ENCODE results near the gene EML1.

Gene EML1

DNA sequence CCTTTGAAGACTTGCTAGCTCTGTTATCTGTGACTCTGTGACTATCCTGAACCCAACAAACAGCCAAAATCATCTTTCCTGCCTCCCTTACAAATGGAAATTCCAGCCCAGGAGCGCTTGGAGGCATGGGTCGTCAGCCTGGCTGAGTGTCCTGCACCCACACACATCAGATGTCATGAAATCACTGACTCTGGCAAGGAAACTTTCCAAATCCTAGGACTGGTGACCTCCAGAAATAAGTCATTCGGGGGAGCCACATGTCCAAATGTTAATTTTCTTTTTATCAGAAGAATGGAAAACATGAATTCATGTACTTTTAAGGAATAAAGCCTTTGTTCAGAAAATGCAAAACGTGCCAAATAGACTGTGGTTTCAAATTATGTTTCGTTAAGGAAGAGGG lies 175.7 kb downstream of the EML1 start:
- no peak for DNase-seq (ENCODE audit: low read depth)

DNA sequence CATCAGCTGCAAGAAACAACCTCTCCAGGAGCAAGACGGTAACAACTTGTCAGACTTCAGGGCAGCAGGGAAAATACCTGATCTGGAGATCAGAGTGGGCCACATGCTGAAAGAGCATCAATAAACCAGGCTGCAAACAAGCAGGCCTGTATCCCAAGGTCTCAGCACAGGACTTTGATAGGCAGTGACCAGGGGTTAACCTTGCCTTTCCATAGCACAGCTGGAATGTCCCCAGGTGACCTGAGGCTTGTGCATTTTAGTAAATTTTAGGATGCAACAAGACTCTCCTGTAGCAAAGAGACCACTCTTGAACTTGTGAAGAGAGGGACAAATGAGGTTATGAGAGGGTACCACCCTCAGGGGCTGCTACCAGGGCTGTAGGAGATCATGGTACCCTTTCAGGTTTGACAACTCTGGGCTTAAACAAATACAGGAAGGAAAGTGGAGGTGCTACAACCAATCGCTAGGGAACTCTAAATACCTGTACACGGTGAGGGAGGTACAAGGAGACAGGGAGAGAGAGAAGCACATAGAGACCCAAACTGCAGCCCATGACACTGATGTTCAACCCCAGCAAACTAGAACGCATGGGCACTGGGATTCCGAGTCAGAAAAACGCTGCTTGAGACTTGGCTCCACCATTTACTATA lies 176.6 kb downstream of the EML1 start:
- DNase-seq (ENCODE audit: low read depth): no peak

DNA sequence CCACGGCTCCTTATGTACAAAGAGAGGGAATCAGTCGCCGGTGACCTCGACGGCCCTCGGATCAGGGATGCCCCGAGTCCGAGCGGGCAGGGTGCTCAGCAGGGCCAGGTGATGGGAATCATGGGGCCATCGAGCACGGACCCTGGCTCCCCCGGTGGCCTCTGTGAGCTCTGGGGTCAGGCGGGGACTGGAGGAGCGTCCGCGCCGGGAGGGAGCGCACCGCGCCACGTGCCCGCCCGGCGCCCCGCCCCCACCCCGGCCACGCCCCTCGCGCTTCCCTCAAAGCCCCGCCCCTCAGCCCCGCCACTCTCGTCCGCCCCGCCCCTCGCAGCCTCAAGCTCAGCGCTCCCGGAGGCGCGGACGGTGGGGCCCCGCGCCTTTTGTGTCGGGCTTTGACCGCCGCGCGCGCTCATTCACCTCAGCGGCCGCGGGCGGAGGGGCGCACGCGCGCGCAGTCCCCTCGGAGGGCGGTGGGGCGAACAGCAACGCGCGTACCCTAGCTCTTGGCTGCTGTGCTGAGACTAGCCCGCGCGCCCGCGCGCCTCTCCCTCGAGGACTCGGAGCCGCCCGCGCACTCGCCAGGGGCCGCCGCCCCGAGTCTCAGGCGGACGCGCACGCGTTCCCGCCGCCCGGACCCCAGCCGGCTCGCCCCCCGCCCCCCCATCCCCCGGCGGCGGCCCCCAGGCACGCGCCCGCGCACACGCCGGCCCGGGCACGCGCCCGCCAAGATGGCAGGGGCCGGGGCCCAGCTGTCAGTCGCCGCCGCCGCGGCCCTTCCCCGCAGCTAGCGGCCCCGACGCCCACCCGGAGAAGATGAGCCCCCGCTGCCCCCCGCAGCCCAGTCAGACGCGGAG lies 178.1 kb downstream of the EML1 start:
- peak; percentile 81 for DNase-seq (ENCODE audit: low read depth)

DNA sequence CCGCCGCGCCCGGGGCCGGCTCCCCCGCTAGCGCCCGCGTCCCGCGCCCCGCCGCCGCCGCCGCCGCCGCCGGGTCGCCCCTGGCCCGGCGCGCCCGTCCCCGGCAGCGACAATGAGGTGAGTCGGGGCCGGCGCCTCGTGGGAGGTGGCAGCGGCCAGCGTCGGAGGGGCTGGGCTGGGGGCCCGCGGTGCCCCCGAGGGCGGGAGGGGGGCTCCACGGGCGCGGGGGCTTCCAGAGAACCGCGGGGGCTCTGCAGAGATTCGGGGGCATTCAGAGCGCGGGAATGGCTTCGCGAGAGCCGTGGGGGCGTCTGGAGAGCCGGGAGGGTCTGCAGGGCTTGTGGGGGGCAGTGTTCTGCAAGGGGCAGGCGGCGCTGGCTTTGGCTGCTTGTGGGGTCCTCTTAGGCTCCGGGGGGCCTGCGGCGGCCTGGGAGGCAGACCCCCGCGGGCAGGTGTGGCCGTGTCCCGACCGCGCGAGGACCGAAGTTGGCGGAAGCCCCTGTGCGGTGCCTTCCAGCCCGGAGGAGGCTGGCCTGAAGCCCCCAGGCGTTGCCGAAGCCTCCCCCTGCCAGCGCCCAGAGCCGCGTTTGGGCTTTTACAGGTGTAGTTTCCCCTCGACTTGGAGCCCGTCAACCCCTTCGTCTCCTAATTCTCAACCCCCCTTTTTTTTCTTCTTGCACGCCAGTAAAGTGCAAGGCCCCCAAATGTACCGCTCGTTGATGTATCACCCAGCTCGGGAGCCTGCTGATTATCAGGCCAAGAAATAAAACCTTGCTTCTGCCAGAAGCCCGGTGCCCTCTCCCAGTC lies 178.9 kb downstream of the EML1 start:
- no peak for DNase-seq (ENCODE audit: low read depth)

DNA sequence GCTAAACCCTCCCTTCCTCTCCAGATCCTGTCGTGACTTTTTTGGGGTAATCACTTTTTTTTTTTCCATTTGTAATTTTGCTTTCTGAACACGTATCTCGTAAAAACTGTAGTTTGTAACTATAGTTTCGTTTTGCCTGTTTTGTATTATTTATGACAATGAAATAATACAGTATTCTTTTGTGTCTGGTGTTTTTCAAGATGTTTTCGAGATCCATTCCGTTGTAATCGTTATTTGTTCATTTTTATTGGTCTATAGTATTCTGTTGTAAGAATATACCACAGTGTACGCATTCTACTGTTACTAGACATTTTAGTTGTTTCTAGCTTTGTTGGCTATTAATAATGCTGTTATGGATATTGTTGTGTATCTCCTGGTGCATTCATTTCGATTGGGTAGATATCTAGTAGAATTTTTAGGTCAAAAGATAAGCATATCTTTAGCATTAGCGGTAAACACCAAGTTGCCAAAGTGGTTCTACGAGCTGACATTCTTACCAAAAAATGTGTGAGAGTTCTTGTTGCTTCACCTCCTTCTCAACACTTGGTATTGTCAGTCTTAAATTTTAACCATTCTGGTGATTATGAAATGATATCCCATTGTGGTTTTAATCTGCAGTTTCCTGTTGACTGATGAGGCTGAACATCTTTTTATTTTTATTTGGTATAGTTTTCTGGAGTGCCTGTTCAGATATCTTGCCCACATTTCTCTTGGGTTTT lies 179.7 kb downstream of the EML1 start:
- DNase-seq (ENCODE audit: low read depth): no peak

- no peak for DNase-seq (ENCODE audit: low read depth)
These were observed 182.0 kb downstream of the EML1 start for GRCh38 chr14:99975190-99975589.

DNA sequence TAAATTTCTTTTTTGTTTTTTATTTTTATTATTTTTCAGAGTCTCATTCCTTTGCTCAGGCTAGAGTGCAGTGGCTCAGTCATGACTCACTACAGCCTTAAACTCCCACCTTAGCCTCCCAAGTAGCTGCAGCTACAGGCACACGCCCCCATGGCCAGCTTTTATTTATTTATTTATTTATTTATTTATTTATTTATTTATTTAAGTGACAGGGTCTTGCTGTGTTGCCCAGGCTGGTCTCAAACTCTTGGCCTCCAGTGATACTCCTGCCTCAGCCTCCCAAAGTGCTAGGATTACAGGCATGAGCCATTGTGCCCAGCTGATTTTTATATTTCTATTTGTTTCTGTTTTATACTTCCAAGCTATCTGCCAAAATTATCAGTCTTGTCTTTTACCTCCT lies 182.8 kb downstream of the EML1 start:
- no peak for DNase-seq (ENCODE audit: low read depth)

DNA sequence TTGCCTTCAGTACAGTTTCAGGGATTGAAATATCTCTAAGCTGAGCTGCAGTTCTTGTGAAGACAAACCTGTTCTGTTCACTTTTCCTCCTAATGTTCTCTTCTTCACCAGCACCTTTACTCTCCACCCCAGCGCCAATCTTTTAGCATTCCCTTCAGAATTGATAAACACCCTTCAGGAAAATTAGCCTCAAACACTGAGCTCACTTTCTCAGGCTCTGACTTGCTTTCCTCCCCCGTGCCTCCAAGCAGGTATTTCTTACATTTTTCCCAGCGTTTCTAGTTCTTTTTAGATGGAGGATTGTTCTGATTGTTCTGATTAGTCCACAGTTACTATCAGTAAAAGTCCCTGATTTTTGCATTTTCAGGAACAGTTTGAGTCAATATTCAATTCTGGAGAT lies 183.5 kb downstream of the EML1 start:
- no peak for DNase-seq (ENCODE audit: low read depth)

GRCh38 chr14:99980299-99980698 lies 187.1 kb downstream of the EML1 start:
- no peak for DNase-seq (ENCODE audit: low read depth)

GRCh38 chr14:99981806-99982205 lies 188.6 kb downstream of the EML1 start:
- no peak for DNase-seq (ENCODE audit: low read depth)

DNA sequence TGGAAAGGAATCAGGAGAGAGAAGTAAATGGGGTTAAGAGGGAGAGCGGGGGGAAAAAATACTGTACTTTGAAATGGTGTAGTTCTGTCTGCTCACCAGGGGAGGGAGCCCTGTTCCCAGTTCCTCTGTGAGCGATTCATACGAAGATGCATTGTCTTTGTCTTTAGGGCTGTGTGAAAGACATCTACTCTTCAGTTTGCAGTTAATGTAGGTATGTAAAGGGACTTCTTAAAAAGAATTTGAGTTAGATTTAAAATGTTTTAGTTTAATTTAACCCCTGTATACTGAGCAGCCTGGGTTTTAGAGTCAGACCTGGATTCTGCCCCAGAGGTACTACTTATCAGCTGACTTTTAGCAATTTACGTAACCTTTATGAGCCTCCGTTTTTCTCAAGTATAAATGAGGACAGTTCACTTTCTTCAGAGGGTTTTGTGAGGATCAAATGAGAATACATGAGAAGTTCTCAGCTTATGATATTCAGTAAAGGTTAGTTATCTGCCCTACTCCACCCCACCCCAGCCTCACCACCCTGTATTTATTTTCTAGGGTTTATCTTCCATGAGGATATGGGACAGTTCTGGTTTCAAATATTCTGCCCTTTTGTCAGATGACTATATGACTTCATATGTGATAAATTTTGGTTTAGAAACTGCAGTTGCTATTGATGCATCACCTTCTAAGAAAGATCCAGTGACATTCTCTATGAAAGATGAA lies 189.5 kb downstream of the EML1 start:
- DNase-seq (ENCODE audit: low read depth): peak; percentile 53

GRCh38 chr14:99983251-99984015 lies 190.2 kb downstream of the EML1 start:
- no peak for DNase-seq (ENCODE audit: low read depth)

GRCh38 chr14:99984036-99984435 lies 190.8 kb downstream of the EML1 start:
- no peak for DNase-seq (ENCODE audit: low read depth)

DNA sequence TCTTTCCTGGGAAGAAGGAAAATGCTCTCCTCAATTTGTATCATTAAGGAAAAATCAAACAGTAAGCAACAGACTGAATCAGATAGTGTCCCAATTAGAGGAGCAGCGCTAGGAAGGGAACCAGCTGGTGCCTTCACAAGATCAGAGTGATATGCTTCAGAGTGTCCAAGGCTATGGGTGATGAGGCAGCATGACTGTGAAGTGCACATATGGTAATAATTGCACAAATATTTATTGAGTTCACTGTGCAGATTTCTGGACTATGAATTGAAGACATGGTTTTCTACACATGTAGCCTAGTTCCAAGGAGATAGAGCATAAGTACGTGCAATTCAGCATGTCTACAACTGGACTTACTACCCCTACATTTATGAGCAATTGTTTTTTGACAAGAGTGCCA lies 193.2 kb downstream of the EML1 start:
- no peak for DNase-seq (ENCODE audit: low read depth)

DNA sequence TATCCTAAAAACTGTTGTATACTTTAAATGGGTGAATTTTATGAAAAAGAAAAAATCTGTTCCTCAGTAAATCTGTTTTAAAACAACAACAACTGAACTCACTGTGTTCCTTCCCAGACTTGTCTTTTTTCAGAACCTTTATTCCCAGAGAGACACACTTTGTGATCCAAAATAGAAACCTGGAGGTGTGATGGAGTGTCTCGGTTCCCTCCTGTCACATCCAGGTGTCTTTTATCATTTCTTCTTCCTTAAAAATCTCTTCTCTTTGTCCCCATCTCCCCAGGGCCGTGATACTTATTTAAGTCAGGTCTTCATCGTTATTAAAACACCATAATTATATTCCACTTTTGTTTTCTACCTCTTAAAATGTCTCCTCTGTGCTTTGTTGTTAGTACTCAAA lies 195.8 kb downstream of the EML1 start:
- DNase-seq (ENCODE audit: low read depth): no peak

DNA sequence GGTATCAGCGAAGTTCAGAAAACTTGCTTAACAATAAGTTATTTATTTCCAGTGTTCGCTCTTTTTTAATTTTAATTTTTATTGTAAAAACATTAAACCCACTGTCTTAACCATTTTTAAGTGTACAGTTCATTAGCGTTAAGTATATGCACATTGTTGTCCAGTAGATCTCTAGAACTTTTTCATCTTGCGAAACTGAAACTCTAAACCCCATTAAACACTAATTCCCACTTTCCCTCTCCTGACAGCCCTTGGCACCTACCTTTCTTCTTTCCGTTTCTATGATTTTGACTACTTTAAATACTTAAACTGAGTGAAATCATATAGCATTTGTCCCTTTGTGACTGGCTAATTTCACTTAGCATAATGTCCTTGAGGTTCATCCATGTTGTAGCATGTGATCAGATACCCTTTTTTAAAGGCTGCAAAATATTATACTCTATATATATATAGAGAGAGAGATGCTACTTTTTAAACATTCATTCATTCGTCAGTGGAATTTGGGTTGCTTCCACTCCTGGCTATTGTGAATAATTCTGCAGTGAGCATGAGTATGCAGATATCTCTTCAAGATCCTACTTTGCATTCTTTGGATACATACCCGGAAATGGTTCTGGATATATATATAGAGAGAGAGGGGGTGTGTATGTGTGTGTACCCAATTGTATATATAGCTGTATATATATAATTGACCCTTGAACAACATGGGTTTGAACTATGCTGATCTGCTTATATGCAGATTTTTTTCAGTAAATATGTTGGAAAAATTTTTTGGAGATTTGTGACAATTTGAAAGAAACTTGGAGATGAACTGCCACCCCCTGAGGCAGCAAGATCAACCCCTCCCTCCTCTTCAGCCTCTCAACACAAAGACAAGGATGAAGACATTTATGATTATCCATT lies 197.3 kb downstream of the EML1 start:
- DNase-seq (ENCODE audit: low read depth): no peak

DNA sequence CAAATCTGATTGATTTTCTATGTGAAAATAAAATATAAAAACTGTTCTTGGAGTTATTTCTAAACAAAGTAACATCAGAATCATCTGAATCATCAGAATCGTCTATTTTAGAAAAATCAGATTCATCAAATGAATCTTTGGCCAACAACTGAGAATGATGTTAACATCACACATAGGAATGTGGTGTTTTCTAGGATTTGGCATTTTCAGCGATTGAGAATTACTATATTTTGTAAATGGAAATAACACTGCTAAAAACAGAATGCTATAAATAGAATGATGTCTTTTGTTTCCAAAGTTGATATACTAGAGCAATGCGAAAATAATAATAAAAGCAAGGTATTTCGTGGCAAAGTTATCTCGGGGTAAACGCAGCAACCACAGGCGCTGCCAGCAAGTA lies 198.1 kb downstream of the EML1 start:
- no peak for DNase-seq (ENCODE audit: low read depth)
